Heart left ventricle (tissue), 16 donors: ENCODE data around the gene IFI44L. TPM values are rescaled to one million over a fixed set of nuclear protein-coding genes. Genes with fewer than 3 reads are reported as not detected.

Source experiments
- ATAC-seq, 4 donors: fragments of 200-7000 bp; cut with Tn5 transposase; one replicate each; pipeline ENCODE4 v1.9.1; 2020 to 2022; ENCODE audit warnings: moderate library complexity in 4 of 4, mild to moderate bottlenecking in 3 of 4, moderate number of reproducible peaks in 1 of 4
- DNase-seq, 5 donors: peaks; one replicate each; pipeline ENCODE4 v3.0.0-alpha.2; 2020
- H3K27ac ChIP-seq, 12 donors: fragments of 200-600 bp; sonication (generic) in 4 of 12; one replicate each; pipeline versions ENCODE4 v1.5.0 to v1.8.0; 2016 to 2022; ENCODE audit warnings: mild to moderate bottlenecking in 2 of 12
- H3K27me3 ChIP-seq, 9 donors: fragments of 200-600 bp; sonication (generic) in 2 of 9; one replicate each; pipeline versions ENCODE4 v1.5.1 to v1.8.0; 2016 to 2022; ENCODE audit warnings: mild to moderate bottlenecking in 3 of 9
- H3K36me3 ChIP-seq, 9 donors: fragments of 200-600 bp; sonication (generic) in 2 of 9; one replicate each; pipeline versions ENCODE4 v1.5.0 to v1.8.0; 2018 to 2022; ENCODE audit warnings: mild to moderate bottlenecking in 2 of 9
- H3K4me1 ChIP-seq, 12 donors: fragments of 200-600 bp; sonication (generic) in 4 of 12; one replicate each; pipeline versions ENCODE4 v1.5.0 to v1.8.0; 2016 to 2022; ENCODE audit warnings: mild to moderate bottlenecking in 3 of 12
- H3K4me3 ChIP-seq, 12 donors: fragments of 200-600 bp; sonication (generic) in 4 of 12; one replicate each; pipeline versions ENCODE4 v1.5.0 to v1.8.0; 2017 to 2022; ENCODE audit warnings: mild to moderate bottlenecking in 9 of 12, moderate library complexity in 4 of 12
- H3K9me3 ChIP-seq, 12 donors: fragments of 200-600 bp; sonication (generic) in 4 of 12; one replicate each; pipeline versions ENCODE4 v1.5.0 to v1.8.0; 2016 to 2022; ENCODE audit warnings: mild to moderate bottlenecking in 1 of 12
- CTCF ChIP-seq, 12 donors: fragments of 200-600 bp; sonication (generic) in 4 of 12; IDR thresholded peaks; one replicate each; pipeline versions ENCODE4 v1.5.0 to v1.8.0; 2018 to 2022; ENCODE audit warnings: antibody characterized with exemption in 12 of 12, mild to moderate bottlenecking in 5 of 12
- POLR2A ChIP-seq, 2 donors: fragments of 450-650 bp; IDR thresholded peaks; one replicate each; pipeline ENCODE4 v1.6.1; 2017; ENCODE audit warnings: antibody characterized with exemption in 2 of 2, mild to moderate bottlenecking in 2 of 2, moderate library complexity in 2 of 2
- whole genome bisulfite sequencing, 4 donors: extraction: QIAGEN DNeasy Blood & Tissue Kit in 2 of 4; methylation state at CpG; one replicate each; pipeline versions ENCODE4 v1.1.5 to v1.1.7; 2013 to 2018; 5-methylcytosine and 5-hydroxymethylcytosine counted together
- intact Hi-C, 10 donors: fragments of 100-400 bp; cut with DNase I; formaldehyde crosslinking; loops; one replicate each; pipeline versions ENCODE4 v1.11.1 to v1.14.2; 2022
- polyA plus RNA-seq, 2 donors: library from polyadenylated mRNA; stranded (reverse); fragments of 200-250 nt; gene quantifications; one replicate each; pipeline ENCODE4 v1.2.3, GENCODE V29; 2013
- total RNA-seq, 9 donors: library from RNA; depleted of rRNA in 2 of 9; stranded (reverse); fragments of >200 nt in 2 of 9; fragmentation: NEBNext Ultra II Directional in 3 of 9; extraction: Animal tissue kit (Norgen Biotek cat#: 25700) in 3 of 9; gene quantifications; one replicate each; pipeline versions ENCODE4 v1.1.0 to v1.2.4, GENCODE V29; 2016 to 2023
- donor health status: ischemic (EF 13 %, LVEDD 7.1; RV severe dilation, severe dysfunction).
- donor health status: healthy with polysubstance abuse.
- donor health status: DM: no; HTN: yes; CAD: no.
- donor health status: DM: no; HTN: no; CAD: no.
- donor health status: ischemic (EF 25% LVEDD 6.9; RV normal size, moderate dysfunction).
- donor health status: ischemic (EF 25% LVEDD 5.7; RV mildly dilated, moderate dysfunction).
- donor health status: healthy.
- donor health status: DM: yes; HTN: yes; CAD: no.
- donor health status: ischemic (EF 35%, LVEDD 5.7; RV mildly dilated, moderate dysfunction).
- donor health status: nonischemic (EF 11% LVEDD 7.7; RV severe dilation, severe dysfunction).
- donor health status: DM: yes; HTN: yes; CAD: no.
- donor health status: PGD.
- donor health status: ischemic (EF 29% LVEDD 5.4; RV normal size, mild dysfunction).
- donor health status: nonischemic (EF 23%, LVEDD 6.1; RV moderate dilation, normal function).

Gene IFI44L
- total and polyA plus RNA-seq, 11 donors, result 3.3 to 41.7 (median 8.0) TPM

- H3K27ac ChIP-seq, result peak overlapping the region in 11 of 12 donors; percentile 46 to 86 (median 73)
- H3K36me3 ChIP-seq, result peaks cover 0 to 19% (median 5%) of the 10 kb centered on the region in 9 donors
- H3K9me3 ChIP-seq, result peaks cover 0 to 21% (median 0%) of the 10 kb centered on the region in 12 donors
- WGBS, 4 donors, result 48 to 60% (median 52%) methylated on average over 6 of the region's 6 CpGs
- H3K4me3 ChIP-seq, result peak overlapping the region; percentile 35 to 71 (median 56)
- no peak for DNase-seq
- H3K4me1 ChIP-seq, result peaks cover 0 to 52% (median 13%) of the 10 kb centered on the region in 12 donors
- H3K27me3 ChIP-seq, result no peaks in the 10 kb centered on the region
- intact Hi-C loops, result loop anchor here in 3 of 10 donors (1.0 to 5.0 kb wide), 3 partner anchors 27 to 33 kb away; no protein-coding TSS in a partner anchor
- TF ChIP-seq CTCF (IDR thresholded peaks at IDR 0.05), result no peak
- no peak for TF ChIP-seq POLR2A (IDR thresholded peaks at IDR 0.05)
- ATAC-seq, result peak in 2 of 4 donors; percentile 30 to 41
Observed at GRCh38 chr1:78650114-78650660, 29.9 kb downstream of the IFI44L start.

- H3K4me1 ChIP-seq, result peaks cover 0 to 46% (median 10%) of the 10 kb centered on the region in 12 donors
- DNase-seq, result peak in 1 of 5 donors; percentile 25
- 36 to 60% (median 52%) methylated on average over 12 of the region's 12 CpGs for WGBS, 4 donors
- peak overlapping the region; percentile 12 to 71 (median 56) for H3K4me3 ChIP-seq
- peaks cover 0 to 29% (median 15%) of the 10 kb centered on the region in 9 donors for H3K36me3 ChIP-seq
- peak overlapping the region in 11 of 12 donors; percentile 25 to 86 (median 73) for H3K27ac ChIP-seq
- H3K9me3 ChIP-seq, result peaks cover 0 to 21% (median 0%) of the 10 kb centered on the region in 12 donors
- TF ChIP-seq CTCF (IDR thresholded peaks at IDR 0.05) (no peak), POLR2A (IDR thresholded peaks at IDR 0.05) (no peak)
- H3K27me3 ChIP-seq, result no peaks in the 10 kb centered on the region
- intact Hi-C loops, result loop anchor here in 2 of 10 donors (2.0 to 5.0 kb wide), 2 partner anchors 28 to 34 kb away; no protein-coding TSS in a partner anchor
- ATAC-seq, result peak in 2 of 4 donors; percentile 58 to 59
Observed at GRCh38 chr1:78651241-78651640, 31.0 kb downstream of the IFI44L start.

- DNase-seq, result peak in 1 of 5 donors; percentile 29
- TF ChIP-seq POLR2A (IDR thresholded peaks at IDR 0.05), result no peak
- no peak for TF ChIP-seq CTCF (IDR thresholded peaks at IDR 0.05)
- Histone ChIP-seq H3K4me1 (peaks cover 0 to 48% (median 10%) of the 10 kb centered on the region in 12 donors), H3K9me3 (peaks cover 0 to 17% (median 0%) of the 10 kb centered on the region in 12 donors), H3K27me3 (no peaks in the 10 kb centered on the region), H3K36me3 (peaks cover 0 to 38% (median 24%) of the 10 kb centered on the region in 9 donors), H3K4me3 (peak overlapping the region; percentile 12 to 71 (median 56)), H3K27ac (peak overlapping the region in 7 of 12 donors; percentile 30 to 86 (median 73))
- 70 to 72% (median 72%) methylated on average over 17 of the region's 17 CpGs for WGBS, 4 donors
- intact Hi-C loops, result loop anchor here in 1 of 10 donors (5.0 kb wide), 1 partner anchor 35 kb away; no protein-coding TSS in a partner anchor
- no peak for ATAC-seq
Observed at GRCh38 chr1:78652019-78652560, 31.8 kb downstream of the IFI44L start.

GRCh38 chr1:78658901-78659300 is 38.7 kb downstream of the IFI44L start:
- no peaks in the 10 kb centered on the region for H3K27me3 ChIP-seq
- ATAC-seq (no peak), DNase-seq (no peak)
- H3K4me3 ChIP-seq, result no peak overlapping the region
- H3K27ac ChIP-seq, result no peak overlapping the region
- peaks cover 0 to 100% (median 88%) of the 10 kb centered on the region in 9 donors for H3K36me3 ChIP-seq
- no peaks in the 10 kb centered on the region for H3K9me3 ChIP-seq
- WGBS, 4 donors, result 81 to 85% (median 84%) methylated on average over 1 of the region's 1 CpG
- peaks cover 0 to 31% (median 1%) of the 10 kb centered on the region in 12 donors for H3K4me1 ChIP-seq
- TF ChIP-seq POLR2A (IDR thresholded peaks at IDR 0.05), result no peak
- no peak for TF ChIP-seq CTCF (IDR thresholded peaks at IDR 0.05)
- intact Hi-C loops, result no loop called here
